GM19351 (cell line): Measurements from ENCODE around the gene ZNF185.

Experiments used
- ATAC-seq: cut with Tn5 transposase; IDR thresholded peaks from one replicate; pipeline ENCODE4 v1.9.1; 2021; ENCODE audit warnings: mild to moderate bottlenecking, moderate library complexity; ENCODE audit not compliant: unreplicated experiment

The ZNF185 gene

DNA sequence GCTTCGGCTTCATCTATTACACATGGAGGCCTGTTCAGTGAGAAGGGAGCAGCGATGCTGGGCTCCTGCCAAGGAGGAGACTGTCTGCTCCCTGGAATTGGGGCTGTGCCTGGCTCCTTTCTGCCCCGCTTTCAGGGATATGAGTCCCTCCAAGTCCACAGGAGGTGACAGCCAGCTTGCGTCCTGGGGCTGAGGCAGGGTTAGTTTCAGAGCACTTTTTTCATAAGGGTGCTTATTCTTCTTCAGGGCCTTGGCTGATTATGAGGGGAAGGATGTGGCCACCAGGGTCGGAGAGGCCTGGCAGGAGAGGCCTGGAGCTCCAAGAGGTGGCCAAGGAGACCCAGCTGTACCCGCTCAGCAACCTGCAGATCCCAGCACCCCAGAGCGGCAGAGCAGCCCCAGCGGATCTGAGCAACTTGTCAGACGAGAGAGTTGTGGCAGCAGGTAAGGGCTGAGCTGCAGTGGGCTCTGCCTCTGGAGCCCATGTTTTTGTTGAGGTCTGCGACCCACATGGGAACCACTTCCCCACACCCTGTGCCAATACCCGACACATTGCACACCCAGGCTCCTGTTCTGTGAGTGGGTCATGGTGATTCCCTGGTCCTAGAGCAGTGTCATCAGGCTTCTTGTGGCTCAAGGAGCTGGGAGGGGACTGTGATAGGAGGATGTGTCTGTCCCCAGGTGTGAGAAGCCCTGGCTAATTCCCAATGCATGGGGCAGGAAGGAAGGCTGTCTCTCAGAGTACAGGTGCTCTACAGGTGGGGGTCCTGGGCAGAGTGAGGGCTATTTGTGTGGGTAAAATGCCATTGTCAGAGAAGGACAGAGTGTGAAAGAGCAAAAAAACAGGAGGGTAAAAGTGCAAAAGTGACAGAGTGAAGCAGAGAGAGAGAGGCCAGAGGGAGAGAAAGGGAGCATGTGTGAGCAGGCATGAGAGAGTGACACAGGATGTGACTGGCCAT, 47.4 kb downstream of the ZNF185 start:
- no peak for ATAC-seq

DNA sequence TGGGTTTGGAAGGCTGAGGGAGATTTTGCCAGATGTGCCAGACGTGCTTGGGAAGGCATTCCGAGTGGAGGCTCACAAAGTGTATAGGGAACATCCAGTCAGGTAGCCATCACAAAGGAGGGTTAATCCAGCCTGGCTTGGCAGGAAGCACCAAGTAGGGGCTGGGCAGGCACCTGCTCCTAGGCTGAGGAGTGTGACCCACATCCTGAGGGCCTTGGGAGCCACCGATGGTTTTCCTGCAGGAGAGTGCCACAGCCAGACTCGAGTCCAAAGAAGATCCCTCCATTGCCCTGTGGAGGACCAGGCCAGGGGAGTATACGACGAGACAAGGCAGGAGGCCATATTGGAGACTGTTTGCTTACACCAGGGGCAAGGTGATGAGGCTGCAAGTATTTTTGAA, 48.8 kb downstream of the ZNF185 start:
- no peak for ATAC-seq
